HCT116 (cell line): ENCODE measurements around the gene DCTN5. TPM values are rescaled to one million over a fixed set of nuclear protein-coding genes. Genes with fewer than 3 reads are reported as not detected.

Experiments
- ATAC-seq: fragments of 200-7000 bp; cut with Tn5 transposase; 2 replicates; pipeline ENCODE4 v1.9.1; 2020; ENCODE audit warnings: mild to moderate bottlenecking, moderate library complexity
- BruUV-seq: library from RNA; stranded (reverse); fragments of 400-500 nt; replicated peaks from 2 replicates; lab custom pipeline; 2021; lab: Mats Ljungman, UMichigan
- CTCF ChIA-PET: fragments of 300-600 bp; sonication (Branson Sonifier 250); formaldehyde crosslinking; loops from one replicate; lab custom pipeline; 2021; ENCODE audit warnings: antibody characterized with exemption; lab: Charles Lee
- POLR2A ChIA-PET: fragments of 300-600, 350-600 bp; sonication (Branson Sonifier 250); formaldehyde crosslinking; loops from one replicate; lab custom pipeline; 2021; ENCODE audit warnings: antibody characterized with exemption; lab: Charles Lee
- RAD21 ChIA-PET, 2 experiments: fragments of 300-600 bp; sonication (Branson Sonifier 250); formaldehyde crosslinking; loops; one replicate each; lab custom pipeline; 2023; ENCODE audit warnings: low total read pairs in 2 of 2; ENCODE audit not compliant: uncharacterized antibody in 2 of 2, unreplicated experiment in 2 of 2, low non-redundant PET in 1 of 2; lab: Charles Lee
- DNase-seq: peaks from one replicate; pipeline ENCODE4 v3.0.0-alpha.2; 2010; ENCODE audit warnings: low read depth, low spot score
- H2AFZ ChIP-seq: fragments of 200-600 bp; shearing (Covaris generic), sonication (generic); 2 replicates; pipeline ENCODE4 v1.6.1; 2017; ENCODE audit warnings: low read depth, mixed run types, mixed read lengths, antibody characterized with exemption, low read length; ENCODE audit not compliant: poor library complexity, severe bottlenecking
- H3K27ac ChIP-seq: 2 replicates; pipeline ENCODE4 v1.5.1; 2012; ENCODE audit warnings: low read depth, low read length
- H3K27me3 ChIP-seq: fragments of 200-600 bp; sonication (generic); 2 replicates; pipeline ENCODE4 v1.6.1; 2016; ENCODE audit warnings: mixed run types, low read length, mixed read lengths; ENCODE audit not compliant: insufficient read depth
- H3K36me3 ChIP-seq, 2 experiments: fragments of 200-500 bp in 1 of 2; fragments of 200-600 bp in 1 of 2; sonication (Bioruptor generic) in 1 of 2; sonication (generic) in 1 of 2; 2 replicates each; pipeline versions ENCODE4 v1.5.1 to v1.6.1; 2014 to 2016; ENCODE audit warnings: low read length in 2 of 2, inconsistent platforms in 1 of 2, mixed read lengths in 1 of 2, mixed run types in 1 of 2; ENCODE audit not compliant: insufficient read depth in 2 of 2, control insufficient read depth in 1 of 2
- H3K4me1 ChIP-seq, 2 experiments: fragments of 200-600 bp in 1 of 2; sonication (generic) in 1 of 2; 2 replicates each; pipeline versions ENCODE4 v1.5.1 to v1.6.1; 2012 to 2017; ENCODE audit warnings: low read length in 2 of 2, inconsistent platforms in 1 of 2, mild to moderate bottlenecking in 1 of 2, mixed read lengths in 1 of 2, mixed run types in 1 of 2, moderate library complexity in 1 of 2; ENCODE audit not compliant: insufficient read depth in 2 of 2, control insufficient read depth in 1 of 2
- H3K4me2 ChIP-seq: fragments of 200-600 bp; sonication (generic); 2 replicates; pipeline ENCODE4 v1.6.1; 2017; ENCODE audit warnings: mixed run types, low read length, mixed read lengths
- H3K4me3 ChIP-seq, 2 experiments: fragments of 200-600 bp in 1 of 2; sonication (generic) in 1 of 2; replicated peaks in 1 of 2; 2 replicates each; pipeline ENCODE4 v1.5.1; 2011 to 2016; ENCODE audit warnings: low read length in 2 of 2, control low read depth in 1 of 2, low read depth in 1 of 2, mild to moderate bottlenecking in 1 of 2, mixed read lengths in 1 of 2, mixed run types in 1 of 2
- H3K79me2 ChIP-seq: fragments of 200-600 bp; sonication (generic); 2 replicates; pipeline ENCODE4 v1.6.1; 2017; ENCODE audit warnings: mild to moderate bottlenecking, mixed run types, low read length, moderate library complexity, mixed read lengths; ENCODE audit not compliant: insufficient read depth
- H3K9ac ChIP-seq: fragments of 200-600 bp; sonication (generic); 2 replicates; pipeline ENCODE4 v1.6.1; 2016; ENCODE audit warnings: low read length, mixed read lengths
- H3K9me2 ChIP-seq: fragments of 200-600 bp; sonication (generic), shearing (Covaris generic); 2 replicates; pipeline ENCODE4 v1.6.1; 2017; ENCODE audit warnings: mixed run types, mild to moderate bottlenecking, moderate library complexity; ENCODE audit not compliant: insufficient read depth
- H3K9me3 ChIP-seq, 2 experiments: fragments of 200-500 bp in 1 of 2; fragments of 200-600 bp in 1 of 2; sonication (Bioruptor generic) in 1 of 2; sonication (generic) in 1 of 2; 2 replicates each; pipeline ENCODE4 v1.6.1; 2014 to 2017; ENCODE audit warnings: low read length in 2 of 2, mixed read lengths in 2 of 2, inconsistent platforms in 1 of 2, low read depth in 1 of 2, mild to moderate bottlenecking in 1 of 2, mixed run types in 1 of 2, moderate library complexity in 1 of 2; ENCODE audit not compliant: control insufficient read depth in 1 of 2, insufficient read depth in 1 of 2
- H4K20me1 ChIP-seq: fragments of 200-600 bp; sonication (generic), shearing (Covaris generic); 2 replicates; pipeline ENCODE4 v1.6.1; 2017; ENCODE audit warnings: mixed run types, mild to moderate bottlenecking, moderate library complexity; ENCODE audit not compliant: insufficient read depth
- CBX3 ChIP-seq: IDR thresholded peaks from 2 replicates; pipeline ENCODE4 v1.6.1; 2012; ENCODE audit warnings: low read depth
- CEBPB ChIP-seq: IDR thresholded peaks from 2 replicates; pipeline ENCODE4 v1.6.1; 2012; ENCODE audit warnings: low read depth
- EGR1 ChIP-seq: IDR thresholded peaks from 2 replicates; pipeline ENCODE4 v1.6.1; 2012; ENCODE audit warnings: low read depth
- ELF1 ChIP-seq: IDR thresholded peaks from 2 replicates; pipeline ENCODE4 v1.6.1; 2012; ENCODE audit warnings: low read depth, borderline replicate concordance
- EZH2 ChIP-seq: fragments of 200-600 bp; sonication (generic); IDR thresholded peaks from 2 replicates; pipeline ENCODE4 v1.6.1; 2017; ENCODE audit warnings: antibody characterized with exemption, mixed run types
- FOSL1 ChIP-seq: IDR thresholded peaks from 2 replicates; pipeline ENCODE4 v1.6.1; 2012; ENCODE audit warnings: low read depth
- JUND ChIP-seq: IDR thresholded peaks from 2 replicates; pipeline ENCODE4 v1.6.1; 2012
- MAX ChIP-seq: IDR thresholded peaks from 2 replicates; pipeline ENCODE4 v1.6.1; 2012
- POLR2A ChIP-seq: IDR thresholded peaks from 2 replicates; pipeline ENCODE4 v1.7.0; 2011; ENCODE audit warnings: borderline replicate concordance; ENCODE audit not compliant: insufficient read depth, insufficient read length; ENCODE audit errors: extremely low read depth
- RAD21 ChIP-seq: IDR thresholded peaks from 2 replicates; pipeline ENCODE4 v1.6.1; 2012; ENCODE audit warnings: low read depth, mild to moderate bottlenecking
- SP1 ChIP-seq: IDR thresholded peaks from 2 replicates; pipeline ENCODE4 v1.6.1; 2012; ENCODE audit warnings: low read depth
- ZFX ChIP-seq: fragments of 450-650 bp; IDR thresholded peaks from 2 replicates; pipeline ENCODE4 v1.6.1; 2017
- ZNF274 ChIP-seq: fragments of 200-500 bp; sonication (Bioruptor generic); IDR thresholded peaks from 2 replicates; pipeline ENCODE4 v1.6.1; 2014; ENCODE audit warnings: mild to moderate bottlenecking, low read depth, low read length, inconsistent platforms
- intact Hi-C: fragments of 100-400 bp; cut with micrococcal nuclease; formaldehyde crosslinking; loops from 2 replicates; pipeline ENCODE4 v1.10.0; 2022
- total RNA-seq: library from RNA; stranded (reverse); gene quantifications from one replicate; pipeline ENCODE4 v1.2.1, GENCODE V29; 2021; ENCODE audit not compliant: unreplicated experiment

Gene DCTN5
- total RNA-seq, 1 experiment from 2014 or later = 42.9 TPM

GRCh38 chr16:23706439-23706838, 65.2 kb downstream of the DCTN5 start:
- Histone ChIP-seq H3K9ac (no peak overlapping the region), H2AFZ (no peak overlapping the region), H4K20me1 (no peaks in the 10 kb centered on the region), H3K27ac (no peak overlapping the region), H3K4me3 (no peak overlapping the region), H3K4me1 (no peaks in the 10 kb centered on the region), H3K27me3 (no peaks in the 10 kb centered on the region), H3K36me3 (no peaks in the 10 kb centered on the region), H3K4me2 (no peak overlapping the region), H3K9me3 (peaks cover 3 to 9% of the 10 kb centered on the region in 2 experiments; a peak in 2 of 4 replicates), H3K79me2 (no peaks in the 10 kb centered on the region), H3K9me2 (no peaks in the 10 kb centered on the region)
- TF ChIP-seq CEBPB (no peak), JUND (no peak), ZFX (no peak), CBX3 (no peak), SP1 (no peak), ZNF274 (no peak), FOSL1 (no peak), MAX (no peak), RAD21 (no peak), POLR2A (no peak), EZH2 (no peak), EGR1 (no peak)
- POLR2A ChIA-PET = no interaction called here
- DNase-seq = no peak
- CTCF ChIA-PET = no interaction called here
- no peak for ATAC-seq
- intact Hi-C loops = no loop called here
- RAD21 ChIA-PET = no interaction called here
- BruUV-seq = no TSS peak

- ATAC-seq = no peak
- intact Hi-C loops = no loop called here
- no peaks in the 10 kb centered on the region for H3K79me2 ChIP-seq
- H4K20me1 ChIP-seq = no peaks in the 10 kb centered on the region
- H3K9ac ChIP-seq = no peak overlapping the region
- no peak overlapping the region for H2AFZ ChIP-seq
- CTCF ChIA-PET = interaction anchor here (2.1 kb wide), 1 partner anchor 31 kb away, joined by 9 read pairs; the partner anchor contains the start of gene PLK1
- no peak for DNase-seq
- H3K9me3 ChIP-seq = no peaks in the 10 kb centered on the region
- no peaks in the 10 kb centered on the region for H3K4me1 ChIP-seq
- RAD21 ChIA-PET = no interaction called here
- no peak overlapping the region for H3K4me3 ChIP-seq
- no TSS peak for BruUV-seq
- no peaks in the 10 kb centered on the region for H3K9me2 ChIP-seq
- no peaks in the 10 kb centered on the region for H3K27me3 ChIP-seq
- no peak overlapping the region for H3K27ac ChIP-seq
- no peak for TF ChIP-seq EGR1
- no peak for TF ChIP-seq ELF1
- POLR2A ChIA-PET = no interaction called here
- H3K36me3 ChIP-seq = no peaks in the 10 kb centered on the region
- no peak overlapping the region for H3K4me2 ChIP-seq
These were observed 68.3 kb downstream of the DCTN5 start for GRCh38 chr16:23709536-23709935.
